ENCODE results near the gene ZNF232.

- TF ChIP-seq CTCF (IDR thresholded peaks at IDR 0.05) (no peak), EZH2 (IDR thresholded peaks at IDR 0.05; ENCODE audit: borderline replicate concordance, insufficient read depth, low read depth, low read length, poor library complexity, severe bottlenecking) (no peak)
Observed at GRCh38 chr17:5133311-5133710, 21.6 kb upstream of the ZNF232 start.

All from B cell (primary cell).